ENCODE measurements around the gene TAS2R13.

TAS2R13 gene

GRCh38 chr12:10863512-10864218 is 45.7 kb downstream of the TAS2R13 start:
- no peak for DNase-seq (ENCODE audit: low spot score)
- Histone ChIP-seq H3K4me1 (ENCODE audit: insufficient read depth, poor library complexity, severe bottlenecking) (no peaks in the 10 kb centered on the region), H3K4me3 (ENCODE audit: severe bottlenecking) (no peak overlapping the region), H3K36me3 (ENCODE audit: low read depth) (no peaks in the 10 kb centered on the region), H3K9me3 (ENCODE audit: severe bottlenecking) (no peaks in the 10 kb centered on the region), H3K27me3 (ENCODE audit: insufficient read depth, poor library complexity, severe bottlenecking) (no peaks in the 10 kb centered on the region), H3K27ac (ENCODE audit: poor library complexity, severe bottlenecking) (no peak overlapping the region)
- TF ChIP-seq CTCF (IDR thresholded peaks at IDR 0.05; ENCODE audit: poor library complexity, severe bottlenecking) = no peak
- no peak for ATAC-seq (ENCODE audit: low read depth)

- Histone ChIP-seq H3K27me3 (ENCODE audit: insufficient read depth, poor library complexity, severe bottlenecking) (no peaks in the 10 kb centered on the region), H3K36me3 (ENCODE audit: low read depth) (no peaks in the 10 kb centered on the region), H3K9me3 (ENCODE audit: severe bottlenecking) (no peaks in the 10 kb centered on the region), H3K27ac (ENCODE audit: poor library complexity, severe bottlenecking) (no peak overlapping the region), H3K4me1 (ENCODE audit: insufficient read depth, poor library complexity, severe bottlenecking) (no peaks in the 10 kb centered on the region), H3K4me3 (ENCODE audit: severe bottlenecking) (no peak overlapping the region)
- DNase-seq (ENCODE audit: low spot score) (no peak), ATAC-seq (ENCODE audit: low read depth) (no peak)
- TF ChIP-seq CTCF (IDR thresholded peaks at IDR 0.05; ENCODE audit: poor library complexity, severe bottlenecking) = no peak
Observed at GRCh38 chr12:10861366-10861765, 48.0 kb downstream of the TAS2R13 start.
